Stimulated activated CD8-positive, alpha-beta memory T cell treated with anti-CD3 and anti-CD28 coated beads, Interleukin-4, amount 100 ng/mL, for 1 hour (primary cell): ENCODE results near the gene PITPNM1.
"Not testable (repeated sequence)": the region's sequence is repeated elsewhere in the genome, so short reads cannot be mapped to it uniquely, and the experiment has no call there.

Source experiments
- DNase-seq, 2 donors: peaks; one replicate each; pipeline ENCODE4 v3.0.0-alpha.2; 2020; ENCODE audit warnings: low read depth in 2 of 2, low spot score in 1 of 2

The PITPNM1 gene

DNA sequence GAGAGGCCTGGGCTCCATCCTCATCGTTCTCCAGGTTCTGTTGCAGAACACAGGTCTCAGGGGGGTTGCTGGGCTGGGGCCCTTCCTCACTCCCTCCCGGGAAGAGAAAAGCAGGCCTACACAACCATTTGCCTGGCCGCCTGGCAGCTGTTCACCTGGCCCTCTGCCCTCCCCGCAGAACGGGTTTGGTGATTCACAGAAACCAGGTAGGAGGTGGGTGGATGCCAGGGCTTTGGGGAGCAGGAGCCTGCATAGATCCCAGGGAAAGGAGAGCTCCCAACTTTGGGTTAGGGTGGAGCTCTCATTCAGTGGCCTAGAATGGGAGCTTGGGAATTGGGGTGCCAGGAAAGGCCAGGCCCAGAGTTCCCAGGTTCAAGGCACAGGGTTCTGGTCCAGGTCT is 37.1 kb downstream of the PITPNM1 start:
- no peak for DNase-seq

- DNase-seq = no peak
These were observed 38.0 kb downstream of the PITPNM1 start for GRCh38 chr11:67466962-67467771.

DNA sequence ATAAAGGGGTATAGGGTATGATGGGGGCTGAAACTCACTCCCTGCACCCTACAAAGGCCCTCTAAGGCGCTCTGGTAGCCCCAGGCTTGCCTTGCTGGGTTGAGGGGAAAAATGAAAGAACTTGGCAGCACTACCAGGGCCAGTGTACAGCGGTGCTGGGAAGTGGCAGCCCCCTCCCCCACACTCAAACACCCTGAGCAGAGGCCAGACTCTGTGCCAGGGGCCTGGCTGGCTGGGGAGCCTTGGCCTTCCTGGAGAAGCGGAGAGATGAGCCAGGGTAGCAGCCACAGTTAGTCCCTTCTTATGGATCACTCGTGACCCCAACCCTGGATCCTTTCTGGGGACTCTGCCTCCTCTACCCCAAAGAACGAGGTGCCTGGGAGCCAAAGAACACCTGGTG is 38.8 kb downstream of the PITPNM1 start:
- DNase-seq = no peak

- DNase-seq = not testable (repeated sequence)
These were observed 39.6 kb downstream of the PITPNM1 start for GRCh38 chr11:67465530-67465929.

DNA sequence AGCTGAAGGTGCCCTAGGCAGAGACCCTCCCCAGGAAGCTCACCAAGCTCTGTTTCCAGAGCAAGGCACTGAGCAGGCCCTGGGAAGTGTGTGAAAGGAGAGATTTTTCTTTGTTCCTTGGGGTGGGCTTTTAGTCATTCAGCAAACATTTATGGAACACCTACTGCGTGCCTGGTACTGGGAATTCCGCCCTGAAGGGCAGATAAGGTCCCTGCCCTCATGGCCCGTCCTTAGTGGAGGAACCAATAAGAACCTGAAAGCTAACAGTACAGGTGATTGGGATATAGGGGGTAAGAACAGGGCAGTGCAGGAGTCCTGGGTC is 40.0 kb downstream of the PITPNM1 start:
- no peak for DNase-seq

- peak; percentile 79 to 87 for DNase-seq
These were observed 40.6 kb downstream of the PITPNM1 start for GRCh38 chr11:67464411-67465188.

- DNase-seq = no peak
These were observed 41.3 kb downstream of the PITPNM1 start for GRCh38 chr11:67463680-67464410.

DNA sequence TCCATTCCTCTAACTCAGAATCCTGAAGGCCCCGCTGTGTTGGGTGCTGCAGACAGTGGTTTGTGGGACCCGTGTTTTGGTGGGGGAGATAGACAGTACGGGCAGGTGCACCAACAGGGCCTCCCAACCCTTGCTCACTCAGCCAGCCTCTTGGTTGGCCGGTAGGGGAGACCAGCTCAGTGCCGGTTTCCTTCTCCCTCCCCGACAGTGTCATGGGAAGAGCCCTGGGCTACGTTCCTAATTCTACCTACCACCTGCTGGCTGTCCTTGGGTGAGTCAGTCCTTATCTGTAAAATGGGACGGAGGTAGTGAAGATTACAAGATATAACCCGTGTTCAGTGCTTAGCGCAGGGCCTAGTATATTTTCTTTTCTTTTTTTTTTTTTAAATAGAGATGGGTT is 42.0 kb downstream of the PITPNM1 start:
- no peak for DNase-seq

- DNase-seq = no peak
These were observed 46.9 kb downstream of the PITPNM1 start for GRCh38 chr11:67458266-67458665.

DNA sequence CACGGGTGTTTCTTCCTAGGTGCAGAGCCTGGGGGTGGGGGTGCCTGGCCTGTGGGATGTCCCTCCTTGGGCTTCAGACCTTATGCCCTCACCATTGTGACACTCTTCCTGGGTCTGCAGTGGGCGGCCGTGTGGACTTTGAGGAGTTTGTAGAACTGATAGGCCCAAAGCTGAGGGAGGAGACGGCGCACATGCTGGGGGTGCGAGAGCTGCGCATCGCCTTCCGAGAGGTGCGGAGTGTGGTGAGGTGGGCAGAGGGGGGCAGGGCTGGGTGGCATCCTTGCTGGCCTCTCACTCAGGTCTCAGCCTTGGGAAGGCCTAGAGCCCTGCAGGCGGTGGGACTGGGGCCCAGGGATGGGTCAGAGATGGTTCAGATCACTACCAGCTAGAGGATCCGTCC is 47.7 kb downstream of the PITPNM1 start:
- no peak for DNase-seq

- DNase-seq = no peak
These were observed 49.0 kb downstream of the PITPNM1 start for GRCh38 chr11:67456068-67456705.

DNA sequence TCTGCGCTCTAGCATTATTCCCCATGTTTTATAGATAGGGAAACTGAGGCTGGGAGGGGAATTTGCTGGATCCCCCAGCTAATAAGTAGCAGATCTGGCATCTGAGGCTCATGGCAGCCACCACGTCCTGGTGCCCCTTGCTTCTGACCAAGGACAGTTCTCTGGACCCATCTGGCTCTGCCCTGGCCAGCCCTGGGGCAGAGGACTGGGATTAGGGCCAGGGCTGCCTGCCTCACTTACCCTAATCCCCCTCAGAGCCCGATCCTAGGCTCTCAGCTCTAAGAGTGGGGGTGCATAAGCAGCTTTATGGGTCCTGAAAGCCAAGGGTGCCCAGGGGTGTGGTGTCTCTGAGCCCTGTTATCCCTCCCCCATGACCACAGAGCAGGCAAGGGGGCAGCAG is 50.1 kb downstream of the PITPNM1 start, which contains the start of gene CABP4:
Gene CABP4, plus strand, starts transcription at position 301 of the 400 bp plus-strand sequence. Its CDS starts 70 bp downstream, at position 371.
- DNase-seq = no peak

- no peak for DNase-seq
These were observed 51.1 kb downstream of the PITPNM1 start for GRCh38 chr11:67453816-67454732.

DNA sequence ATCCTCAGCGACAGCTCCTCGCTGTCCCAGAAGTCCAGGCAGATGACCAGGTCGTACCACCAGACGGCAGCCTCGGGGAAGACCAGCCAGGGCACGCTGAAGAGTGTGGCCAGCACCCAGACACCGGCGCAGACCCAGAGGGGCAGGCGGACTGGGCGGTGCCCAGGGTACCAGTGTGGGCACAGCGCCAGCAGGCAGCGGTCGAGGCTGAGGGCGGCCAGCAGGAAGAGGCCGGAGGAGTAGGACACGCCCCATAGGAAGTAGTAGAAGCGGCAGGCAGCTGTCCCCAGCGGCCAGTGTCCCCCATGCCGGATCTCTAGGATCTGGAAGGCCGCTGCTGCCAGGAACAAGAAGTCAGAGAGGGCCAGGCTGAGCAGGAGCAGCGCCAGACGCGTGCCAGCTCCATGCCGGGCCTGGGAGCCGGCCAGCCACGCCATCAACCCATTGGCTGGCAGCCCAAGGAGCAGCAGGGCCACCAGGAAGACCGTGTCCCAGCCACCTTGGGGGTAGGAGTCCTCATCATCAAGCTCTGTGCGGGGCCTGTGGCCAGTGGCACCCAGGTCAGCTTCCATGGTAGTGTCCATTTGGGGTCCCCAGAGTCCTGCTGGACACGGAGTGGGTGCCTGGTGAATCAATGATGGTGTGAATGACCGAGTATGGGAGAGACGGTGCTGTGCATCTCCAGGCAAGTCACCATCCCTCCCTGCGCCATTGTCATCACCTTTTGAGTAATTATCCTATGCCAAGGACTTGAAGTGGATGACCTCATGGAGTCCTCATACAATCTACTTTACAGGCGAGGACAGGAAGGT is 52.8 kb downstream of the PITPNM1 start, which contains the start of gene GPR152:
Gene GPR152, minus strand, starts transcription at position 589 of the 812 bp plus-strand sequence. Its CDS starts 5 bp downstream, at position 584.
- no peak for DNase-seq

DNA sequence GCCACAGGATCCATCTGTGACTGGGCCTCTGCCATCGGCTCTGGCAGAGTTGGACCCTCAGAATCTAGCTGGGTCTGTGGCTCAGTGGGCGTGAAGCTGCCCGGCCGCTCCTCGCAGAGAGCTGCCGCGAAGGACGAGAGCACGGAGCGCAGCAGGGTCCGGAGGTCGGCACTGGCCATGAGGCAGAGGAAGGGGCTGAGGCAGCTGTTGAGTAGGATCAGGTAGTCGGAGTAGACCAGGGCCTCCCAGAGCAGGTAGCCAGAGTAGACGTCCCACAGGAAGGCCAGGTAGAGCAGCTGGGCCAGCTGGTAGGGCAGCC is 53.5 kb downstream of the PITPNM1 start:
- DNase-seq = no peak

DNA sequence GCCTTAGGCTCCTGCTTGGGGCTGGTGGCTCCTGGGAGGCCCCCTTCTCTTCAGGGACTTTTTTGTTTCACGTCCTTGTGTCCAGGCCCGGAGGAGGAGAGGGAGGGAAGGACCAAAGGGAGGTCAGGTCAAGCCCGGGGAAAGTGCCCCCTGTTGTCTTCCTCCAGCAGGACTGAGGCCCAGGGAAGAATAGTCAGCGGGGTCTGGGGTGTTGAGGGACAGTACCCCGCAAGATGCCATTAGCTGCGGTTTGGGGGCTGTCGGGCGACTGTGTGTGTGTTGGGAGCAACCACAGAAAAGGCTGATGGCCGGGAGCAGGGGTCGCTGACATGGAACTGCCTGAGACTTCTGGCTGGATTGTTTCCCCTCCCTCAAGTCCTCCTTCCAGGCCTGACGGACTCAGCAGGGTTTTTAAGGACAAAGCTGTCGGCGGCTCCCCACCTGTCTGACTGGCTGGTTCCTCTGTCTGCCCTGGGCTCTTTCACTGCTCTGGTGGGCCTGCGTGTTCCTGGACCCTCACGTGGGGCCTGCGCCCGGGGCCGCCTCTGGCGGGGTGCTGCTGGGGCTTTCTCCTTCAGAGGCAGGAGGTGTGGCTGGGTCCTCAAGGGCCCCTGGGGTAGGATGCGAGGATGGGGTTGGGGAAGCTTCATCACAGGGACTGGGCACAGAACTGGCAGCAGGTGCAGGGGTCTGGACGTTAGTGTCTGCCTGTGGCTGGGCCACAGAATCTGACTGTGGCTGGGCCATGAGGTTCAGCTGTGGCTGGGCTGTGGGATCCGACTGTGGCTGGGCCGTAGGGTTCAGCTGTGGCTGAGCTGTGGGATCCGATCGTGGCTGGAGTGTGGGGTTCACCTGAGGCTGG is 54.1 kb downstream of the PITPNM1 start:
- DNase-seq = no peak

DNA sequence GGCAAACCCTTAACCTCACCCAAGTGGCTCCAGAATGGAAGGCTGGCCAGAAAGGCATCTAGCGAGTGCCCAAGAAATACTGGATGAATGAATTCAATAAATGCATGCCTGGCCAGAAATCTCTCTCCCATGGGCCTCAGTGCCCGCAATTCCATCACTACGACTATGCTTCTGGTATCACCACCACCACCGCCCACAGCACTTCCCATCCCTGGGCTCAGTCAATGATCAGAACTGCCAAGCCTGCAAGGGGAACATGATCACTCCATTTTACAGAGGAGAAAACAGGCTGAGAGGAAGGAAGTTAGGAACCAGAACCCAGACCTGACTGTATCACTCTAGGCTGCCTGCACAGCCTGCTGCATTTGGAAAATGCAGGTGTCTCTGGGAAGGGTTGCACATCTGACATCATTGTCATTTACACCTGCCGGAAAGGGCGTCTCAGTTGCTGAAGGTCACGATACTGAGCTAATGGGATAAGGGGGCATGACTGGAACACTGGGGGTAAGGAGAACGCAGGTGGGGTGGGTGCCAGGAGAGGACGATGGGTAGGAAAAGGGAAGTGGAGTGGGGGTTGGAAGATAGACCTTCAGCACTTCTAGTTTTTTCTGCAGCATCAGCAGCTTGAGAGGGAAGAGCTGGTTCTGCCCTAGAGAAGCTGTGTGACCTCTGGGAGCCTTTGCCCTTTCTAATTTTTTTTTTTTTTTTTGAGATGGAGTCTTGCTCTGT is 55.9 kb downstream of the PITPNM1 start:
- DNase-seq = no peak

DNA sequence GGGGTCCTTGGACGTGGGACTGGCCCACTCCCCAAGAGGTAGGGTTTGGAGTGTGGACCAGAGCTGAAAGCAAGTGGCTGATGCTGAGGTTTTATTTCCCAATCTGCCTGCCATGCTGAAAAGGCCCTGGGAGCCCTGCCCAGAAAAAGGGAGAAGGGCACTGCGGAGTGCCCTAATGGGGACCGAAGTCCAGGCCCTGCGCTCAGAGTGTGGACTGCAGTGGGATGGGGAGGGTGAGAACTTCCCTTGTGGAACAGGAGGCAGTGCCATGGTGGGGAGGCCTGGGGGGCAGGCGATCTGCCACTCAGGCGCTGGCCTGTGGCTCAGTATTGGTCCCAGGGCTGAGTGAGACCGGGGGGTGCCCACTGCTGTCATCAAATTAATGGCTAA is 56.9 kb downstream of the PITPNM1 start:
- no peak for DNase-seq
